K562 (cell line): ENCODE data around the gene RNF13. TPM values are rescaled to one million over a fixed set of nuclear protein-coding genes. Genes with fewer than 3 reads are reported as not detected.
A peak's percentile ranks its signal among the peaks of the same experiment; 100 is the strongest.

ENCODE experiments used
- ATAC-seq: fragments of 200-7000 bp; cut with Tn5 transposase; 3 replicates; pipeline ENCODE4 v1.9.1; 2020; ENCODE audit warnings: moderate library complexity
- BruUV-seq: library from RNA; stranded (reverse); fragments of 400-500 nt; replicated peaks from 2 replicates; lab custom pipeline; 2021; lab: Mats Ljungman, UMichigan
- CTCF ChIA-PET: fragments of 300-600 bp; formaldehyde crosslinking; extraction: SDS; loops from one replicate; lab custom pipeline; 2021; ENCODE audit warnings: low intra/inter-chr PET ratio; lab: Yijun Ruan, JAX
- POLR2A ChIA-PET: fragments of 300-600, 350-650 bp; sonication (Branson Sonifier 250); formaldehyde crosslinking; extraction: SDS; loops from one replicate; lab custom pipeline; 2021; ENCODE audit warnings: antibody characterized with exemption, inconsistent platforms; lab: Yijun Ruan, JAX
- DNase-seq, 4 experiments: peaks; one replicate each; pipeline versions ENCODE4 v3.0.0 to v3.0.0-alpha.2; 2011 to 2018; ENCODE audit warnings: low spot score in 3 of 4, mixed read lengths in 3 of 4; ENCODE audit errors: extremely low read depth in 1 of 4
- FAIRE-seq: peaks from 2 replicates; lab custom pipeline; 2011; peaks lifted over from hg19 to GRCh38; lab: Jason Lieb, UNC
- H2AFZ ChIP-seq: 2 replicates; pipeline ENCODE4 v1.6.0; 2011; ENCODE audit warnings: low read depth, low read length, control low read depth, inconsistent platforms
- H3K27ac ChIP-seq: fragments of 200-600 bp; 3 replicates; pipeline ENCODE4 v1.8.0; 2011; ENCODE audit warnings: low read depth, mild to moderate bottlenecking, control low read depth, inconsistent platforms, low read length, moderate library complexity, mixed read lengths; ENCODE audit errors: extremely low read depth
- H3K27me3 ChIP-seq, 2 experiments: fragments of 300-600 bp in 1 of 2; 2 replicates in 1 of 2; 3 replicates in 1 of 2; pipeline versions ENCODE4 v1.6.0 to v1.8.0; 2011; ENCODE audit warnings: inconsistent platforms in 2 of 2, low read length in 2 of 2, mild to moderate bottlenecking in 1 of 2, mixed read lengths in 1 of 2, moderate library complexity in 1 of 2; ENCODE audit not compliant: control insufficient read depth in 2 of 2, insufficient read depth in 2 of 2
- H3K36me3 ChIP-seq: fragments of 300-600 bp; 3 replicates; pipeline ENCODE4 v1.8.0; 2011; ENCODE audit warnings: mild to moderate bottlenecking, low read length, inconsistent platforms; ENCODE audit not compliant: control insufficient read depth, insufficient read depth
- H3K4me1 ChIP-seq, 2 experiments: fragments of 200-600 bp in 1 of 2; replicated peaks in 1 of 2; 2 replicates in 1 of 2; 3 replicates in 1 of 2; pipeline versions ENCODE4 v1.5.1 to v1.8.0; 2011; ENCODE audit warnings: inconsistent platforms in 2 of 2, low read length in 2 of 2, mild to moderate bottlenecking in 1 of 2, mixed read lengths in 1 of 2, moderate library complexity in 1 of 2; ENCODE audit not compliant: control insufficient read depth in 2 of 2, insufficient read depth in 2 of 2
- H3K4me2 ChIP-seq: 2 replicates; pipeline ENCODE4 v1.6.1; 2011; ENCODE audit warnings: low read length, control low read depth, inconsistent platforms, mixed read lengths; ENCODE audit not compliant: insufficient read depth
- H3K4me3 ChIP-seq: fragments of 200-600 bp; sonication (generic), shearing (Covaris generic); 2 replicates; pipeline ENCODE4 v1.5.1; 2016; ENCODE audit warnings: control low read depth, inconsistent platforms
- H3K79me2 ChIP-seq: fragments of 200-600 bp; 3 replicates; pipeline ENCODE4 v1.8.0; 2011; ENCODE audit warnings: low read length, inconsistent platforms; ENCODE audit not compliant: control insufficient read depth, insufficient read depth
- H3K9ac ChIP-seq, 2 experiments: 2 replicates each; pipeline versions ENCODE4 v1.6.0 to v1.6.1; 2011; ENCODE audit warnings: low read depth in 2 of 2, low read length in 2 of 2, control low read depth in 1 of 2, inconsistent platforms in 1 of 2, mild to moderate bottlenecking in 1 of 2, mixed read lengths in 1 of 2; ENCODE audit not compliant: insufficient read depth in 1 of 2
- H3K9me1 ChIP-seq: one replicate; pipeline ENCODE4 v1.6.0; 2011; ENCODE audit warnings: inconsistent platforms, mild to moderate bottlenecking, low read length, moderate library complexity; ENCODE audit not compliant: control insufficient read depth, insufficient read depth
- H3K9me3 ChIP-seq: replicated peaks from 2 replicates; pipeline ENCODE4 v1.5.1; 2011; ENCODE audit warnings: low read depth, low read length, inconsistent platforms; ENCODE audit not compliant: control insufficient read depth, insufficient read depth
- H4K20me1 ChIP-seq: replicated peaks from 2 replicates; pipeline ENCODE4 v1.6.1; 2011; ENCODE audit warnings: low read length, inconsistent platforms, mixed read lengths; ENCODE audit not compliant: control insufficient read depth, insufficient read depth
- CC2D1A ChIP-seq: fragments of 450-650 bp; IDR thresholded peaks from 2 replicates; pipeline ENCODE4 v1.6.1; 2017; ENCODE audit warnings: mild to moderate bottlenecking
- CXXC5 ChIP-seq: fragments of 250-450 bp; sonication (Bioruptor Pico); IDR thresholded peaks from 2 replicates; pipeline ENCODE4 v1.8.0; 2022; ENCODE audit warnings: inconsistent platforms, mild to moderate bottlenecking, moderate library complexity
- E2F6 ChIP-seq, 2 experiments: IDR thresholded peaks; 2 replicates each; pipeline ENCODE4 v1.6.1; 2011; ENCODE audit warnings: borderline replicate concordance in 1 of 2, control low read depth in 1 of 2, low read depth in 1 of 2, low read length in 1 of 2, mild to moderate bottlenecking in 1 of 2, mixed read lengths in 1 of 2, moderate library complexity in 1 of 2; ENCODE audit not compliant: insufficient read depth in 1 of 2, insufficient read length in 1 of 2, poor library complexity in 1 of 2, severe bottlenecking in 1 of 2; ENCODE audit errors: extremely low read depth in 1 of 2
- HMGXB4 ChIP-seq: sonication (generic); formaldehyde crosslinking; IDR thresholded peaks from 2 replicates; pipeline ENCODE4 v1.8.1; 2023; ENCODE audit warnings: mild to moderate bottlenecking, missing genetic modification reagents
- L3MBTL2 ChIP-seq: fragments of 450-650 bp; IDR thresholded peaks from 2 replicates; pipeline ENCODE4 v1.6.1; 2016; ENCODE audit warnings: mild to moderate bottlenecking, moderate library complexity
- NONO ChIP-seq, 2 experiments: fragments of 200-400 bp in 1 of 2; fragments of 450-650 bp in 1 of 2; formaldehyde crosslinking in 1 of 2; IDR thresholded peaks; 2 replicates each; pipeline ENCODE4 v1.6.1; 2017; ENCODE audit warnings: low read depth in 2 of 2, mild to moderate bottlenecking in 2 of 2, moderate library complexity in 2 of 2, low read length in 1 of 2
- NRF1 ChIP-seq, 2 experiments: fragments of 450-650 bp; IDR thresholded peaks in 1 of 2; conservative IDR thresholded peaks in 1 of 2; 2 replicates each; pipeline ENCODE4 v1.6.1; 2014; ENCODE audit warnings: mild to moderate bottlenecking in 2 of 2
- POLR2G ChIP-seq: fragments of 200-400 bp; formaldehyde crosslinking; IDR thresholded peaks from 2 replicates; pipeline ENCODE4 v1.6.1; 2017; ENCODE audit warnings: low read depth, mild to moderate bottlenecking, antibody characterized with exemption, low read length, moderate library complexity
- SLC30A9 ChIP-seq: fragments of 250-450 bp; sonication (Bioruptor Pico); IDR thresholded peaks from 2 replicates; pipeline ENCODE4 v1.8.0; 2022; ENCODE audit warnings: mild to moderate bottlenecking, moderate library complexity
- VEZF1 ChIP-seq: fragments of 200-800 bp; sonication (Bioruptor generic); IDR thresholded peaks from 2 replicates; pipeline ENCODE4 v1.6.1; 2017; ENCODE audit warnings: missing genetic modification characterization, missing compliant biosample characterization
- YBX1 ChIP-seq: fragments of 450-650 bp; IDR thresholded peaks from 2 replicates; pipeline ENCODE4 v1.7.1; 2016; ENCODE audit warnings: mild to moderate bottlenecking
- YY1 ChIP-seq, 3 experiments: IDR thresholded peaks; 2 replicates each; pipeline ENCODE4 v1.6.1; 2011; ENCODE audit warnings: low read length in 2 of 3, mild to moderate bottlenecking in 2 of 3, moderate library complexity in 2 of 3, borderline replicate concordance in 1 of 3, control low read depth in 1 of 3, low read depth in 1 of 3; ENCODE audit not compliant: insufficient read depth in 3 of 3, insufficient replicate concordance in 2 of 3, control insufficient read depth in 1 of 3, insufficient read length in 1 of 3; ENCODE audit errors: extremely low read depth in 1 of 3
- ZNF263 ChIP-seq: sonication (generic); formaldehyde crosslinking; IDR thresholded peaks from 2 replicates; pipeline ENCODE4 v1.8.0; 2022; ENCODE audit warnings: mild to moderate bottlenecking, missing genetic modification reagents, borderline replicate concordance
- ZNF384 ChIP-seq: IDR thresholded peaks from 2 replicates; pipeline ENCODE4 v1.6.1; 2012; ENCODE audit warnings: low read depth, low read length, improper control_type of control experiment
- WGBS: fragments of 100-300 bp; shearing (Covaris generic); methylation state at CpG from one replicate; pipeline ENCODE4 v1.1.6; 2016; ENCODE audit warnings: low coverage, mixed read lengths; ENCODE audit not compliant: insufficient coverage; ENCODE audit errors: missing lambda C conversion rate; 5-methylcytosine and 5-hydroxymethylcytosine counted together
- in situ Hi-C: fragments of 300-500 bp; cut with MboI; formaldehyde crosslinking; loops from 4 replicates; pipeline ENCODE4 v1.15.0; 2018; ENCODE audit warnings: inconsistent platforms, mixed read lengths
- intact Hi-C: fragments of 100-400 bp; cut with micrococcal nuclease; formaldehyde crosslinking; loops from 2 replicates; pipeline ENCODE4 v1.14.2; 2022
- polyA plus RNA-seq, 8 experiments: library from polyadenylated mRNA; depleted of rRNA in 4 of 8; stranded (reverse) in 5 of 8; unstranded in 3 of 8; fragments of >200 nt; fragmentation: Nextera tagmentation in 2 of 8; fragmentation: Illumina TruSeq in 1 of 8; extraction: Ambion mirVana in 2 of 8; extraction: Trizol in 1 of 8; gene quantifications; 2 replicates each; pipeline versions ENCODE4 v1.2.1 to v1.2.3, GENCODE V29; 2011 to 2014; ENCODE audit warnings: inconsistent platforms in 1 of 8, missing spikeins in 1 of 8
- total RNA-seq, 7 experiments: library from RNA; depleted of rRNA in 6 of 7; stranded (reverse); fragments of >200 nt in 6 of 7; fragmentation: Illumina TruSeq in 2 of 7; extraction: Trizol in 2 of 7; gene quantifications; 2 replicates each; pipeline versions ENCODE4 v1.2.1 to v1.2.3, GENCODE V29; 2011 to 2021; ENCODE audit warnings: low replicate concordance in 1 of 7

RNF13 gene
- total and polyA plus RNA-seq, 9 of the 15 experiments (the other 6 are each of a cell fraction or from before 2014, with no cell fraction given) = 12.7 to 35.8 (median 18.9) TPM

GRCh38 chr3:149970716-149971402 lies 157.8 kb downstream of the RNF13 start, which contains the start of gene PFN2:
PFN2 (minus strand) TSS chr3:149970895; CDS start chr3:149970856, 39 bp downstream.
- DNase-seq (peak; percentile 44 to 75 (median 63)), ATAC-seq (peak; percentile 84), FAIRE-seq (no peak)
- intact Hi-C loops (no loop called here), in situ Hi-C loops (loop anchor here (10.0 to 25.0 kb wide), 2 partner anchors 244 to 541 kb away; no protein-coding TSS in a partner anchor)
- Histone ChIP-seq H3K4me1 (peaks cover 0 to 18% of the 10 kb centered on the region in 2 experiments; a peak in 3 of 5 replicates), H3K36me3 (no peaks in the 10 kb centered on the region), H3K4me2 (peak within 1 kb of the TSS; percentile 59; the same call in 1 of the 2 replicates), H3K4me3 (peak within 1 kb of the TSS; percentile 45), H2AFZ (peak within 1 kb of the TSS; percentile 66), H3K27me3 (peaks cover 6 to 13% of the 10 kb centered on the region in 2 experiments; a peak in 3 of 5 replicates), H3K9ac (peak within 1 kb of the TSS in 1 of 2 experiments; percentile 84; a peak in 2 of 4 replicates), H3K79me2 (no peaks in the 10 kb centered on the region), H3K27ac (no peak within 1 kb of the TSS), H3K9me3 (no peaks in the 10 kb centered on the region), H3K9me1 (no peaks in the 10 kb centered on the region), H4K20me1 (no peaks in the 10 kb centered on the region)
- ChIA-PET POLR2A (interaction anchor here (0.6 kb wide), 1 partner anchor 120 kb away, joined by 3 read pairs; no protein-coding TSS in a partner anchor), CTCF (interaction anchor here (0.6 kb wide), 1 partner anchor 1211 kb away, joined by 3 read pairs; no protein-coding TSS in a partner anchor)
- no TSS peak for BruUV-seq
- WGBS = 5% methylated on average over 22 of the region's 102 CpGs
- TF ChIP-seq L3MBTL2 (peak; percentile 57; the same call in 1 of the 2 replicates), NRF1 (conservative IDR thresholded peaks at IDR 0.05 in 1 of 2, IDR thresholded peaks at IDR 0.05 in 1 of 2) (peak in 1 of 2 experiments; percentile 57; a peak in 2 of 4 replicates), SLC30A9 (CRISPR knock-in tag) (no peak), YY1 (IDR thresholded peaks at IDR 0.05; ENCODE audit: borderline replicate concordance in 1 of 3, control insufficient read depth in 1 of 3, extremely low read depth in 1 of 3, insufficient read depth in 3 of 3, insufficient read length in 1 of 3, insufficient replicate concordance in 2 of 3, low read depth in 1 of 3, low read length in 2 of 3) (peak in 1 of 3 experiments; percentile 65), ZNF263 (peak; percentile 44; the same call in 1 of the 2 replicates), POLR2G (0 out of 2 replicates have a peak, but pooled peaks have one; percentile 39), NONO (IDR thresholded peaks at IDR 0.05; ENCODE audit: low read depth in 2 of 2, low read length in 1 of 2) (0 out of 4 replicates have a peak, but pooled peaks of 1 of the 2 experiments have one; percentile 16), CC2D1A (no peak), CXXC5 (CRISPR knock-in tag) (peak; percentile 36; the same call in 1 of the 2 replicates), ZNF384 (no peak), HMGXB4 (CRISPR knock-in tag) (no peak), YBX1 (no peak), VEZF1 (CRISPR knock-in tag) (peak; percentile 83), E2F6 (IDR thresholded peaks at IDR 0.05; ENCODE audit: borderline replicate concordance in 1 of 2, extremely low read depth in 1 of 2, insufficient read depth in 1 of 2, insufficient read length in 1 of 2, low read depth in 1 of 2, low read length in 1 of 2, poor library complexity in 1 of 2, severe bottlenecking in 1 of 2) (peak in 1 of 2 experiments; percentile 47)
